Measurements from ENCODE around the gene DGLUCY.
"Not testable (repeated sequence)": the region's sequence is repeated elsewhere in the genome, so short reads cannot be mapped to it uniquely, and the experiment has no call there.

DGLUCY gene

DNA sequence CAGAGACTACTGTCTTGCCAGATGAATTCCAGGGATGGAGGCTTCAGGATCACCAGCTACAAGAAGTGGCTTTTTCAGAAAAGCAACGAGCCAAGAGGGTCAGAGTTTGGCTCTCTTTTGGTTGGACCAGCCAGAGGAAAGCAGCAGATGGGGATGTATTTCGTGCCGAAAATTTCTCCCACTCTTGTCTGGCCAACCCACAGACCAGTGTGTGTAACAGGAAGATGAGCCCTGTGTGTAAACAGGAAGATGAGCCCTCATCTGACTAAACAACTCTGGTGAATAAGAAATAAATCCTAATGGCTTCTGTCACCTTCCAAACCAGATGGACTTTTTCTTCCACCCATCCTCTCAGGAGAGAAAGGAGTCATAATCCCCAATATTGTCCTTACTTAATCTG, 117.6 kb downstream of the DGLUCY start:
- DNase-seq (ENCODE audit: low read depth in 2 of 3, low spot score in 2 of 3): no peak

DNA sequence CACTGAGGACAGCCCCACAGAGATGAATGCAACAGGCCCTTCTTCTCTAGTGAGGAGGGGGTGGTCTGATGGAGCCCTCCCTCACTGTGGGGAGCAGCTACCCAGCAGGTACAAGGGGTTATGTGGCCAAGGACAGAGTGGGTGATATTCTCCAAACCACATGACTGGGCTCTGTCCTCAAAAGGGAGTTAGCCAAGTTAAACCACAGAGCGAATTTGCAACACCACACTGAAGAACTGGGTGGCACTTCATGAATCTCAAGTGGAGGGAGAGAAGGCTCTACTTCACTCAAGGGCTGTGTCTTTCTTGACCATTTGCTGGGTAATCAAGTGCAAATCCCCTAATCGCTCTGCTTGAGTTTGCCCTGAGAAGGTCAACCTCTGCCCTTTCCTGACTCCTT, 118.2 kb downstream of the DGLUCY start:
- no peak for DNase-seq (ENCODE audit: low read depth in 2 of 3, low spot score in 2 of 3)

DNA sequence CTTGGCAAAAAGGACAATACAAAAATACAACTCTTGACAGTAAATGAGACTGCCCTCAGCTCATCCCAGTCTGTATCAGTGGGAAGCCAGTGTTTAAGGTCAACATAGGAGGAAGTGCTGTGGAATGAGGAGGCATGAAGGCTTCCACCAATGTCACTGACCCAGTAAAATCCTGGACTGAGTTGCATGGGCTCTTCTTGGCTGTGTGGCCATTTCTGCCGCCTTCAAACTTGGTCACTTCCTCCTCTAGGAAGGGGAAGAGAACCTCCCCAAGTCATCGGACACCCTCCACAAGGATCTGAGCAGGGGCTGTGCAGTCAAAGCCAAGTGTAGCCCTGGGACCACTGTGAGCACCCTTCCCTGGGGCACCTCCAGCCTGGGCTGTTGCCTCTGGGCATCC, 118.7 kb downstream of the DGLUCY start:
- no peak for DNase-seq (ENCODE audit: low read depth in 2 of 3, low spot score in 2 of 3)

DNA sequence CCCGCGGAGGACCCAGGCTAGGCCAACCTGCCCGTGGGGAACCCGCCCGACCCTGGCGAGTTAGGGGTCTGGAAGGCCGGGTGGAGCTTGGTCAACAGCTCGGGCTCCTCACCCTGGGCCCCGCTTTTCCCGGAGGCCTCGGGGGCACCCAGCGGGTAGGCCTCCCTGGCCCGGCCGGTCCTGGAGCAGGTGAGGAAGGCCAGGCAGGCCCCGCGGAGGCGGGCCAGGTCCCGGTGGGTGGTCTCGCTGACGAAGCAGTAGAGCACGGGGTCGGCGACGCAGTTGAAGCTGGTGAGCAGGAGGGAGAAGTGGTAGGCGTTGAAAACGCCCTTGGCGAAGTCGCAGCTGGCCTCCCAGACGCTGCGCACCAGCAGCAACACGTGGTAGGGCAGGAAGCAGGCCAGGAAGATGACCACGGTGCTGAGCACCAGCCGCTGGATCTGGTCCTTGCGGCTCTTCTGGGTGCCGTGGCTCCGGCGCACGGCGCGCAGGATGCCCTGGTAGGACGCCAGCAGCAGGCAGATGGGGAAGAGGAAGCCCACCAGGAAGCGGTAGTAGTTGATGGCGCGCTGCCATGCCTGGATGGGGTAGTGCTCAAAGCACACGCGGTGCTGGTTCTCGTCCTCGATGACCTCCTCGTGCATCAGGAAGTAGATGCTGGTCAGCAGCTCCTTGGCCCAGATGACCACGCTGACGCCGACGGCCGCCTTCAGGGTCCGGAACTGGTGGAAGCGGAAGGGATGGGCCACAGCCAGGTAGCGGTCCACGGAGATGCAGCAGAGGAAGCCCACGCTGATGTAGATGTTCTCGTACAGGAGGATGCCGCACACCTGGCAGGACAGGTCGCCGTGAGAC, 120.3 kb downstream of the DGLUCY start:
- no peak for DNase-seq (ENCODE audit: low read depth in 2 of 3, low spot score in 2 of 3)

DNA sequence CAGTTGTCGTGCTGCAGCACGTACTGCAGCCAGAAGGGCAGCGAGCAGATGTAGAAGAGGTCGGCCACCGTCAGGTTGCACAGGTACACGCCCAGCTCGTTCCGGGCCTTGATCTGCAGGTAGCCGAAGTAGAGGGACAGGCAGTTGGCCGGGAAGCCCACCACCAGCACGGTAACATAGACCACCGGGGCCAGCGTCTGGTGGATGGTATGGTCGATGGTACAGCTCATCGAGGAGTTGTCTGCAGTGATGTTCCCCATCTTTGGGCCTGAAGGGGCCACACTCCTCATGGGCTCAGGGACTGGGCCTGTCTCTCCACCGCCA, 120.9 kb downstream of the DGLUCY start:
- no peak for DNase-seq (ENCODE audit: low read depth in 2 of 3, low spot score in 2 of 3)

DNA sequence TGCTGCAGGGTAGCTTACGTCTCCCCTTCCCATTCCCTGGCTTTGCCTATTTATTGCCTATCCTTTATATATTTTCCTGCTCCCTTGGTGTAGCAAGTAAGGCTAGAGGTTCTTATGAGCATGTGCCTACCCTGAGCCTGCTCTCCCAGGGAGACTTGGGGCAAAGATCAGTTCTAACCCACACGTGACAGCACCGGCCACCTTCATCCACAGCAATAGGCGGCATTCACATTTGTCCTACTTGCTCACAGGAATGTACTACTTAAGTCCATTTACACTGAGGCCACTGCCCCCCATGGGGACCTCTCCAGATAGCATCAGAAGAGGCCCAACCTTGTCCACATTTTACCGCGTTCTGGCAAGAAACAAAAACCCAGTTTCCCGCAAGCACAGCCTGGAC, 122.0 kb downstream of the DGLUCY start:
- DNase-seq (ENCODE audit: low read depth in 2 of 3, low spot score in 2 of 3): no peak

DNA sequence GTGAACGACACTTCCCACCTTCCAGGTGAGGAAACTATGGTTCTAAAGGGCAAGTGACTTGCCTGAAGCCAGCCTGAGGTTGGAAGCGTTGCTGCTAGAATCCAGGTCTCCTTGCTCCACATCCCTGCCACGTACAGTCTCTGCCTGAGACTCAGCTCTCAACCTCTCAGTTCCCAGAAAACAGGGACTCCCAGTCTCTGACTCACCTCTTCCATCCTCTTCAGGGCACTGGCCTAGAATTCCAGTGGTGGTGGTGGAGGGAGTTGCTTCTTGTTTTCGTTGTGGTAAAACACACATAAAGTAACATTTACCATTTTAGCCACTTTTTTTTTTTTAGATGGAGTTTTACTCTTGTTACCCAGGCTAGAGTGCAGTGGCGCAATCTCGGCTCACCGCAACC, 123.3 kb downstream of the DGLUCY start:
- no peak for DNase-seq (ENCODE audit: low read depth in 2 of 3, low spot score in 2 of 3)

DNA sequence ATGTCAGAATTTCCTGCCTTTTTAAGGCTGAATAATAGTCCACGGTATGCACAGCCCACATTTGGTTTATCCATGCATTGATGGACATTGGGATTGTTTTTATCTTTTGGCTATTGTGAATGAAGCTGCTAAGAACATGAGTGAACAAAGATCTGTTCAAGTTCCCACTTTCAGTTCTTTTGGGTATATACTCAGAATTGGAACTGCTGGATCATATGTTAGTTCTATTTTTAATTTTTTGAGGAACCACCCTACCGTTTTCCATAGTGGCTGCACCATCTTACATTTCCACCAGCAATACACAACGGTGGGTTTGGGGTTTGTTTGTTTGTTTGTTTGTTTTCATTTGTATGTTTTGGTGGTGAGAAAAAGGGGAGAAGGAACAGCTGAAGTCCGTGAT, 124.2 kb downstream of the DGLUCY start:
- no peak for DNase-seq (ENCODE audit: low read depth in 2 of 3, low spot score in 2 of 3)

DNA sequence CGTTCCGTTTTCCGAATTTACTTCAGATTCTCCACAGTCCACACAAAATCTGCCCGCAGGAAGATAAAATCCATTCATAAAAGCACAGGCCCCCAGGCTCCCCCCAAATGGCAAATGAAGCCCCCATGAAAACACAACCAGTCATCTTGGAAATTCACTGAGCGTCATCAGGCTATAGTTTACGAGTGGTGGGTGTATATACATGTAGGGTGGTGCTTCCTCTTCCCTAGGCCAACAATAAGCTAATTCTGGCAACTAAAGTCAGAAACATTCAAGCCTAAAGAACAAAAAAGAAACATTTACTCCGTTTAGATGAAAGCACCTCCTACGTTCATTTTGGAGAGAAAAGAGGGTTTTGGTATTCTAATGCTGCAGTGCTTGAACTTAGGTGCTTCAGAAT, 124.8 kb downstream of the DGLUCY start:
- no peak for DNase-seq (ENCODE audit: low read depth in 2 of 3, low spot score in 2 of 3)

DNA sequence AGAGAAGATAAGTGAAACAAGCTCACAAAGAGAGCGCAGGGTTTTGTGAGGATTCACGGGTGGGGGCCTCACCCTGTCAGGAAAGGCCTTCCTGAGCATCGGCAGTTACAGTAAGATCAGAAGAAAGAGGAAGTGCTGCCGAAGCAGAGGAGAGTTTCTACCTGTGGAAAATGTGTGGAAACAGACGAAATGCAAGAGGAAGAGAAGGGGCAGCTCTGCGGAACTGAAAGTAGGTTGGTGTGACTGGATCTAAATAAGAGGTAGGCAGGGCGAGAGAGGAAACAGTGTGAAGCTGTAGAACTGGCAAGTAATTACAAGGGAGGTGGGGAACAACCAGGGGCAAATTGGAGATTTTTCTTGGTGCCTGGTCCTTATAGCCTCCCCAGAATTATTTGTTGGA, 128.0 kb downstream of the DGLUCY start:
- no peak for DNase-seq (ENCODE audit: low read depth in 2 of 3, low spot score in 2 of 3)

DNA sequence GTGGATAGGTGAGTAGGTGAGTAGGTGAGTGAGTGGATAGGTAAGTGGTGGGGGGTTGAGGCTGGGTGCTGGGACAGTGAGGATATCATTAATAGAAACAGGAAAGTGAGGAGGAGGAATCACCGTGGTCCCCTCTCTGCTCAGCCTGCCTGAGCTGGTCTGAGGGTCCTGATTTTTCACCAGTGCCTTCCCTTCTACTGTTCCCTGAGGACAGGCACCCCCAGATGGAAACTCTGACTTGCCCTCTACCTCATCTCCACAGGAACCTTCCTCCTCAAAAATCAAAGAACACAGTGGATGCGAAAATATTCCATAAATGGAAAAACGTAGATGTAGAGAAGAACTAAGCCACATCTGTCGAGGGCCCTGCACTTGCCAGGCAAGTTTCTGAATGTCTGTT, 128.8 kb downstream of the DGLUCY start:
- DNase-seq (ENCODE audit: low read depth in 2 of 3, low spot score in 2 of 3): no peak

DNA sequence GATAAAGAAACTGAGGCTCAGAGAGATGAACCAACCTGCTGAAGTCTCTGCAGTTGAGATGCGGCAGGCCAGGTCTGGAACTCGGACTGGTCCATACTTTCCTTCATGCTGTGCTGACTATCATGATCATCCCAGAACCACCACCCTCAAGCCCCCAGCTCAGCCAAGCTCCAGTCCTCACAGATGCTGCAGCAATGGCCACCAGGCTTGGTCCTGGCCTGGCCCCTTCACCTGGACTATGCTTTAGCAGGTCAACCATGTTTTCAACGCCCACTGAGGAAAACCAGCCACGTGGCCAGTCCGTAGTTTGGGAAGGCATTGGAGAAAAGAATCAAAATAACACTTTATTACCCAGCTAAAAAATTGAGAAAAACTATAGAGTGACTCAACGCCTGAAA, 129.2 kb downstream of the DGLUCY start:
- DNase-seq (ENCODE audit: low read depth in 2 of 3, low spot score in 2 of 3): no peak

DNA sequence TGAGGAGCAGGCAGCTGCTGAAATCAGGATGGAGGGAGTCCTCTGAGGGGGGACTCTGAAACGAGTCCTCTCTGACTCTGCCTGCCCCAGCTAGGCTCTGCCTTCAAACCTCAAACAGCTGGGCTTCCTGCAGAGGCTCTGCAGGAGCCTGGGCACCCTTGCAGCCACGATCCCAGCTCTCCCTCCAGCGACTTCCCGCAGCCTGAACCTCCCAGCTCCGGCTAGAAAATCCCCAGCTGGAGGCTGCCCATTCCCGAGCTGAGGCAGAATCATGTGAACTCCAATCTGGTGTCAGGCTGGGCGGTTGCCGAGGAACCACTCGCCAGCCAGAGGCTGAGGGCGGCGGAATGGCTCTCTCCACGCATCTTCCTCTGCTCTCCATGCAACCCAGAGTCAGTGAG, 130.6 kb downstream of the DGLUCY start, which contains the start of gene GPR68:
GPR68 (minus strand) TSS at position 204 of the 401 bp plus-strand sequence. CDS start 9,654 bp downstream, outside the sequence.
- DNase-seq (ENCODE audit: low read depth in 2 of 3, low spot score in 2 of 3): no peak

DNA sequence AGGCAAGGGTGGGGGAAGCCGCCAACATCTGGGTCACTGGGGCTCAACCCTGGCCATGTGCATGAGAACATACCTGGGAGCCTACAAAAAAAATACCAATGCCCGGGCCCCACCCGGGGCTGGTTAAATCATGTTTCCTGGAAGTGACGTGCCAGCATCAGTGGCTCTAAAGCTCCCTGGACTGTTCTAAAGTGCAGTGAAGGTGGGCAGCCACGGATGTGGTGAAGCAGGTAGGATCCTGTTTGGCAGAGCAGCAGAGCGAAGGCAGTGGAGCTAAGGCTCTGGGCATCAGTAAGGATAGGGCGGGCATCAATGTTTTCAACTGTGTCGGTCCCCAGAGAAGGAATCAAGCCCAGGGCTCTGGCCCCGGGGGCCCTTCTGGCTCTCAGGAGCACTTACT, 131.2 kb downstream of the DGLUCY start:
- DNase-seq (ENCODE audit: low read depth in 2 of 3, low spot score in 2 of 3): no peak

DNA sequence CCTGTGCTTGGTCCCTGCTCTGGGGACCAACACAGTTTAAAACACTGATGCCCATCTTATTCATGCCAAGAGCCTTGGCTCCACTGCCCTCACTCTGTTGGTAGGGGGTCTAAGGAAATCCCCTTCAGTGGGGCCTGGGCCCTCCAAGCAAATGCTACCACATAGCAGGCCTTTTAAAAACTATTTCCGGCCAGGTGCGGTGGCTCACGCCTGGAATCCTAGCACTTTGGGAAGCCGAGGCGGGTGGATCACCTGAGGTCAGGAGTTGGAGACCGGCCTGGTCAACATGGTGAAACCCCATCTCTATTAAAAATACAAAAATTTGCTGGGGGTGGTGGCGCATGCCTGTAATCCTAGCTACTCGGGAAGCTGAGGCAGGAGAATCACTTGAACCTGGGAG, 131.7 kb downstream of the DGLUCY start:
- DNase-seq (ENCODE audit: low read depth in 2 of 3, low spot score in 2 of 3): not testable (repeated sequence)

DNA sequence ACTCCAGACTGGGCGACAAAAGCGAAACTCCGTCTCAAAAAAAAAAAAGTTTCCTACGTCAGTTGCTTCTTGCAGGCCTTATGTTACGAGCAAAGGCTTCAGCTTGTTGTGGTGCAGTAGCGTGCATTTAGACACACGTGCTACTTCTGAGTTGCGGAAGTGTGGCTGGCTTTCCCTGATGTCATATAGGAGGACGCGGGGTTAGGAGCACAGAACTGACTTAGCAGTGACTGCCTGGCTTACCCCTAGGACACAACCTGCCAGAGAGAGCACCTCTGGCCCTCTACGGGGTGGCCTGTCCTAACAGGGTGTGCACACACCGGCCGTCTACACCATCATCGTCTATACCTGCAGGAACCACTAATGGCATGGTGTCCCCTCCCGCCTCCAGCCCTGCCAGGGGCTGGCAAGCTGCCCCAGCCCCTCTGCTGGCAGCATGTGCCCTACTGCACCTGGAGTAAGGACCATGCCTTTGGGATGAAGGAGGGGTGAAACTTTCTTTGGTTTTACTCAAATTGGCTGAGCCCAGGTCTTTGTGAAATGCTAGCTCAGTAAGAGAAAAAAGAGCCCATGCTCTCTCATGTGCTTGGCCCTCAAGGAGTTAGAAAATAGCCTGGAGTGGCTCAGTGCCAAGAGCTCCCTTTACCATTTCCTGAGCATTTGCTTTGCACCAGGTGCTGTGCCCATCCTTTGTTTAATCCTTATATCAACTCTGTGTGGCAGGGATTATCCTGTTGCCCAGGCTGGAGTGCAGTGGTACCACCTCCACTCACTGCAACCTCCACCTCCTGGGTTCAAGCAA, 132.4 kb downstream of the DGLUCY start:
- no peak for DNase-seq (ENCODE audit: low read depth in 2 of 3, low spot score in 2 of 3)

DNA sequence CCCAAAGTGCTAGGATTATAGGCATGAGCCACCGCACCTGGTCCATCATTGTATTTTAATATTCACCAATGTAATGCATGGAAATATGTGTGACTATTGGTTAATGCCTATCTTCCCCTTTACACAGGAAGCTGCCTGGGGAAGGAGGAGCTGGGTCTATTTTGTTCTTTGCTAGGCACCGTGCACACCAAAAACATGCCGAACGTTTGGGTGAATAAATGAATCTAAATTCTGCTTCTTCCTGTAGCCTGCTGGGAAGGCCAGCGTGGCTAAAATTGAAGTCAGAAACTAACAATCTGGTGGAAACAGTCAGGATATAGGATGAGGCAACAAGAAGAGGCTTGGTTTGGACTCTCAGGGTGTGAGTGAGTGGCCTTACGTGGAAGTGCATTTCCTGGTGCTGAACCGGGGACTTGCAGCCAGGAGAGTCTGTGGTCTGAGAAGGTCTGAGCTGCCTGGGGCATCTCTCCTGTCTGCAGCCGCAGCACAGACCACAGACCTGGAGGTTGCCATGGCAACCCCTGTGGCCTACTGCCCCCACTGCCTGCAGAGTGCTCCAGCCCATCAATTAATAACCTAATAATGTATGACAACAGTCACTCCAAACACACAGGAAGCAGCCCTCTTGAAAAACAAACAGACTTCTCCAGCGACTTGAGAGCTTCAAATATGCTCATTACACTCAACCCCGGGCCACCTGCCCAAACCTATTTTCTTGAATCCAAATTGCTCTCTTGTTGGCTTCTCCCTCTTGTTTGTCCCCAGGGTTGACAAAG, 136.2 kb downstream of the DGLUCY start:
- DNase-seq (ENCODE audit: low read depth in 2 of 3, low spot score in 2 of 3): no peak

DNA sequence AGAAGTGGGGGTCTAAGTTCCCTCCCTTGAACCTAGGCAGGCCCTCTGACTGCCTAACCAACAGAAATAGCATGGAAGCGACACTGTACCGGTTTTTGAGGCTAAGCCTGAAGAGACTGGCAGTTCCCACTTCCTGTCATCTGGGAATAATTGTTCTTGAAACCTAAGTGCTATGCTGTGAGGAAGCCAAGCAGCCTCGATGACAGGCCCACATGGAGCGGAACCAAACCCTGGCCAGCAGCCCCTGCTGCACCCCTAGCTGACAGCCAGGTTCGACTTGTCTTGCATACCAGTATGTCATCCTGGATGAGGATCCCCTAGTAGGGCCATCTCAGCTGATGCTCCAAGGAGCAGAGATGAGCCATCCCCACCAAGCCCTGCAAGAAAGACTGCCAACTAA, 137.0 kb downstream of the DGLUCY start:
- DNase-seq (ENCODE audit: low read depth in 2 of 3, low spot score in 2 of 3): no peak

DNA sequence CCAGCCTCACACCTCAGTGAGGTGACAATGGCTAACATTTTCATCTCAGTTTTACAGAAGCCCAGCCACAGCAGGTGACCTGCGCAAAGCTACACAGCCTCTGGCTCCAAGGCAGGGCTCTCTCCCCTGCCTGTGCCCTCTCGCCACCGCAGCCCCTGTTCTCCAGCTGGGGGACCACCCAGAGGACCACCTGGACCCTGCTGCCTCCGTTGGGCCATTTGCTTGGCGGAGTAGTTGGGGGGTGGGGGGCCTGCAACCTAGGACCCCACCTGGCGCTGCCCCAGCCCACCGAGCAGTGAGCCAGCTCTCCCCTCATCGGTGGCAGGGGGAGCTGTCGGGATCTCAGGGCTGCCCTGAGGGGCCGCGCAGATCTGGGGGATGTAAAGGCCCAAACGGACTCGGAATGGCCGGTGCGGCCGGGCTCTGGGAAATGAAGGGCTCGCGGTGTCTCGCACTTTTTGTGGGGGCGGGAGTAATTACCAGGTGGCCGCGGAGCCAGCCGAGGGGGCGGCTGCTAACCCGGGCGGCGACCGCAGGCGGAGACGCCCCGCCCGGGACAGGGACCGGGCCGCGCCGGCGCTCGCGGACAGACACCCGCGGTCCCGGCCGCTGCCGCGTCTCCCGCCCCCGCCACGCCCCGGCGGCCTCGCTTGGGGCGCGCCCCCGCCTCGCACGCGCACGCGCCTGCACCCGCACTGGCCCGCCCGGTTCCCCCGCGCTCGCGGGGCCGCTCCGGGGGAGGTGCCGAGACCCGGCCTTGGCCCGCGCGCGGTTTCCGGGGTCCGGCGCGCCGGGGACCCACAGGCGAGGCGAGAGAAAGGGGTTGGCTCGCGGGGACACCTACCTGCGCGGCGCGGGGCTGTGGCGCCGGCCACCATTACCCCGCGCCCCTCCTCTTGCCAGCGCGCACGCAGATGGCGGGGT, 139.3 kb downstream of the DGLUCY start:
- no peak for DNase-seq (ENCODE audit: low read depth in 2 of 3, low spot score in 2 of 3)

DNA sequence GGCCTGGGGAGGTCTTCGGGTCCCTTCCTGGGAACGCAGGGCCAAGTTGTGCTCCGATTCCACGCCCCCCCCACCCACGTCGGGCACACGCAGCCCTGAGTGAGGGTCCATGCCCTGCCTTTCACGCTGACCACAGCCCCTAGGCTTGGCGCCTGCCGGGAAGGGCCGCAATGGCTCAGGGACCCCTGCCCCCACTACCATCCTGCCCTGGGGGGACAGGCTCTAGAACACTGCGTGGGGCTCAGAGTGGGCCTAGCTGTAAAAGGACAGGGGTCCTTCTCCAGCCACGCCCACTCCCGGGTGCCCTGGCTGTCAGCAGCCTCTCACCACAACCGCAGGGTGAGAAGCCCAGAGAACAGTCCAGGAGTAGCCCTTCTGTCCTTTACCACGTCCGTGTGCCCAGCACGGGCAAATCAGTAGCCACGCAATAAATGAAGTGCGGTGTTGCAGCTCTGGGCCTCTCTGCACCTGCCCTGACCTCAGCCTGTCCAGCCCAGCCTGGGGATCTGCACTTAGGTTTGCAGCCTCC, 140.0 kb downstream of the DGLUCY start:
- DNase-seq (ENCODE audit: low read depth in 2 of 3, low spot score in 2 of 3): no peak
